ENCODE measurements around the gene DUSP9.

The DUSP9 gene

DNA sequence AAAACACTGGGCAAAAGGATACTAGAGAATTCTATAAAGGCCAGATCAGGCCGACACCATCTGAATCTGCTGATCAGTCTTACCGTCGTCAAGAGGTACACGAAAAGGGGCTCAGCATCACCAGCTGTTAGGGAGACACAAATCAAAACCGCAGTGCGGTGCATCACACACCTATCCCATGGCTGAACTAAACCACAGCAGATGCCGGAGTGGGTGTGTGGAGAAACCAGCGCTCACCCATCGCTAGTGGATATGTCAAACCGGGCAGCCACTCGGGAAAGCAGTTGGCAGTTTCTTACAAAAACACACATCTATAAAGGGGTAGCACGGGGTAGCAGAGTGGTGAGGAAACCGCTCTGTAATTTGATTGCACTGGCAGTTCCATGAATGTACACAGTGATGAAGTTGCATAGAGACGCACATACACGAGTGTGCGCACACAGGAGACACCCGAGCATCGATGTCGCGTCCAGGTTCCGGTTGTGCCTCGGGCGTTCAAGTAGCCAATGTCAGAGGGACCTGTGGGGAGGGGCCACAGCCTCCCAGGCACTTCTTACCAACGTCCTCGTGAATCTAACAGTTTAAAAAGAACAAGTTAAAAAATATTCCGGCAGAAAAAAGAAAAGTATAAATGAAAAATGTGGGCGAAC is 24.9 kb upstream of the DUSP9 start:
- peaks cover 70% of the 10 kb centered on the region for H3K27me3 ChIP-seq
- no peak overlapping the region for H3K27ac ChIP-seq
- no peaks in the 10 kb centered on the region for H3K36me3 ChIP-seq
- no peak overlapping the region for H3K4me3 ChIP-seq
- peaks cover 23% of the 10 kb centered on the region for H3K4me1 ChIP-seq
- H4K20me1 ChIP-seq: no peaks in the 10 kb centered on the region; the same call in 1 of the 2 replicates
- TF ChIP-seq Cebpa-rat (IDR thresholded peaks at IDR 0.05): no peak
- H3K4me2 ChIP-seq: no peak overlapping the region
- H3K9me3 ChIP-seq: no peaks in the 10 kb centered on the region
- H3K9ac ChIP-seq: no peak overlapping the region

DNA sequence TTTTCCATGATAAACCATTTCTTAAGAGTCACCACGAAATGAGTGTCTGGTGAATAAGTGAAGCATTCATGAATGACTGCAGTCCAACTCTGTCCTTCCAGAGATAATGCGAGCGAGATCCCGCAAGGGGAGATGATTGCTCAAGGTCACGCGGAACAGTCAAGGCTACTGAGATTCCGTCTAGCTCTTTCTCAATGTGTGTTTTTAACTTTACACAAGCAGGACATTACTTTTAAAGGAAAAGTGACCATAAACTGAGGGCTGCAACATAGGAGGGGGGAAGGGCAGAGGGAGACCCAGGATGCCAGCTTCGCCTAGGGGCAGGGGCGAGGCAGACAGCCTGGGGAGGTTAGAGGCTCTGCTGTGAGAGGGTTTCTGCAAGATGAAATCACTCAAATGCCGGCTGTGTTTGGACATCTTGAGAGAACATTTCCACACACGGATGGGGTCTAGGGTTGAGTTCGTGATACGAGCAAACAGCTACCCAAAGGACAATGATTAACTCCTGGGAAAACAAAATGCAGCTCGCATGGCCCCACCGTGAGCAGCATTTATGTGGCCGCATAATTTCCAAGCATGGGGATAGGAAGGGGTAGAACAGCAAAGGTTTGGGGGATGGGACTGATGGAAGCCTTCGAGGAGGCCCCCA is 24.2 kb upstream of the DUSP9 start:
- peaks cover 24% of the 10 kb centered on the region for H3K4me1 ChIP-seq
- H3K9ac ChIP-seq: no peak overlapping the region
- no peaks in the 10 kb centered on the region; the same call in 1 of the 2 replicates for H4K20me1 ChIP-seq
- H3K36me3 ChIP-seq: no peaks in the 10 kb centered on the region
- no peak overlapping the region for H3K4me3 ChIP-seq
- no peak overlapping the region for H3K27ac ChIP-seq
- TF ChIP-seq Cebpa-rat (IDR thresholded peaks at IDR 0.05): no peak
- peak overlapping the region; percentile 47 for H3K4me2 ChIP-seq
- peaks cover 69% of the 10 kb centered on the region for H3K27me3 ChIP-seq
- no peaks in the 10 kb centered on the region for H3K9me3 ChIP-seq

DNA sequence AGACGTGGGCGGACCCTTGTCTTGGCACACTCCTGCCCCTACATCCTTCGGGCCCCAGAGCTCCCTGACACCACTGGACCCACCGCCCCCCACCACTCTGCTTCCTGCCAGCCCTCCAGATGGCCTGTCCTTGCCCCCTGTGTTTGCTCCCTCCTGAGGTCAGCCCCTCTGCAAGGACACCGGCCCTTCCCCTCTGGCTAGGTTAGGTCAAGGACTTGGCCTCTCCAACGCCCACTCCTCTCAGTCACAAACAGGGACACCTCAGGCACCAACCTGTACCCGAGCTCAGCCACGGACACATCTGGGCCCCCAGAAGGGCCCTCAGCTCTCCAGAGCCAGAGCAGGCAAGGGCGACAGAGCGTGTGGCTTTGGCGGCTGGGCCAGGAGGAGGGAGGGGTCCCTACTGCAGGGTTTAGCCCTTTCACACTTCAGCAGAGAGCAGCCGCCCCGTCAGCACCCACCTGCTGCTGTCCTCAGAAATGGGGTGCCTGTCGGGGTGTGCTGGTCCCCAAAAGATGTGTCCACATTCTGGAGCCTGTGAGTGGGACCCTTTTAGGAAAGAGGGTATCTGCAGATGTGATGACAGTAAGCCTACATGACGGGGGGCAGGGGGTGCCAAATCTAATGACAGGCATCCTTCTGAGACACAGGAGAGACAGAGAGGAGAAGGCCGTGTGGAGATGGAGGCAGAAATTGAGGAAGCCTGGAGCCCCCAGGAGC is 23.5 kb upstream of the DUSP9 start:
- Histone ChIP-seq H3K27me3 (peaks cover 69% of the 10 kb centered on the region), H3K27ac (no peak overlapping the region), H4K20me1 (no peaks in the 10 kb centered on the region; the same call in 1 of the 2 replicates), H3K9me3 (no peaks in the 10 kb centered on the region), H3K4me1 (peaks cover 31% of the 10 kb centered on the region), H3K4me3 (no peak overlapping the region), H3K4me2 (peak overlapping the region; percentile 47), H3K36me3 (no peaks in the 10 kb centered on the region), H3K9ac (no peak overlapping the region)
- TF ChIP-seq Cebpa-rat (IDR thresholded peaks at IDR 0.05): no peak

DNA sequence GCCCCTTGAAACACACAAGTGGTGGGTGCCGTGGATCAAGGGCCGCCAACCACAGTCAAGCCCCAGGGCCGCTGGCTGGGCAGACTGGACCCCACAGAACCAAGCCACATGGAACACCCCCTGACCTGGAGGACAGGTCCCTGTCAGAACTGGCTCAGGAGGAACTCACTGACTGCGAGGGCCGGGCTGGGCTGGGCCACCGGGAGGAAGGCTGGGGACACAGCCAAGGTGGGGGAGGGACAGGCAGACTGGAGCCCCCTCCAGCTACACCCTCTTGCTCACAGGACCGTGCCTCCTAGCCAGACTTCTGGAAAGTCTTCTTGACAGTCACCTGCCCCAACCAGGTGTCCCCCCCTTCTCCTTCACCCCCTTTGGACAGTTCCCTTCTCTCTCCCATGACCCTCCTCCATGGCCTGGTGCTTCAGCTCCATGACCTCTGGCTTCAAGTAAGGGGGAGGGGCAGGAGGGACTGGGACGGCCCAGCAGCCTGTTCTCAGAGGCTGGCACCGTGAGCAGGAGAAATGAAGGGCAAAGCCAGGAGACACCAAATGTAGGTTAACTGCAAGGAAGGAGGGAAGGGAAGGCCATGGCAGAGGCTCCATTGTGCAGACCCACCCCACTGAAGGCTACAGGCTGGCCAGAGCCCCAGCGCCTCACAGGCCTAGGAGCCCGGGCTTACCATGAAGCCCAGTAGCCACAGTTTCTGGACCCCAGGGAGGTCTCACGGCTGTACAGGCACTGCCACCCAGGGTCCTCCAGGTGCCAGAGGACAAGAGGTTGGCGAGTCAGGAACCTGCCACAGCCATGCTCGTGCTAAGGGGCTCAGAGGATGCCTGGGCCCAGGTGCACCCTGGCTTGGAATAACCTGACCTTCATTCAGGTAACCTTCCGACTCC is 22.6 kb upstream of the DUSP9 start:
- Histone ChIP-seq H3K4me2 (no peak overlapping the region; the same call in 1 of the 2 replicates), H4K20me1 (no peaks in the 10 kb centered on the region; the same call in 1 of the 2 replicates), H3K36me3 (no peaks in the 10 kb centered on the region), H3K9me3 (no peaks in the 10 kb centered on the region), H3K4me1 (peaks cover 39% of the 10 kb centered on the region), H3K27me3 (peaks cover 70% of the 10 kb centered on the region), H3K27ac (no peak overlapping the region), H3K9ac (no peak overlapping the region), H3K4me3 (no peak overlapping the region)
- no peak for TF ChIP-seq Cebpa-rat (IDR thresholded peaks at IDR 0.05)

DNA sequence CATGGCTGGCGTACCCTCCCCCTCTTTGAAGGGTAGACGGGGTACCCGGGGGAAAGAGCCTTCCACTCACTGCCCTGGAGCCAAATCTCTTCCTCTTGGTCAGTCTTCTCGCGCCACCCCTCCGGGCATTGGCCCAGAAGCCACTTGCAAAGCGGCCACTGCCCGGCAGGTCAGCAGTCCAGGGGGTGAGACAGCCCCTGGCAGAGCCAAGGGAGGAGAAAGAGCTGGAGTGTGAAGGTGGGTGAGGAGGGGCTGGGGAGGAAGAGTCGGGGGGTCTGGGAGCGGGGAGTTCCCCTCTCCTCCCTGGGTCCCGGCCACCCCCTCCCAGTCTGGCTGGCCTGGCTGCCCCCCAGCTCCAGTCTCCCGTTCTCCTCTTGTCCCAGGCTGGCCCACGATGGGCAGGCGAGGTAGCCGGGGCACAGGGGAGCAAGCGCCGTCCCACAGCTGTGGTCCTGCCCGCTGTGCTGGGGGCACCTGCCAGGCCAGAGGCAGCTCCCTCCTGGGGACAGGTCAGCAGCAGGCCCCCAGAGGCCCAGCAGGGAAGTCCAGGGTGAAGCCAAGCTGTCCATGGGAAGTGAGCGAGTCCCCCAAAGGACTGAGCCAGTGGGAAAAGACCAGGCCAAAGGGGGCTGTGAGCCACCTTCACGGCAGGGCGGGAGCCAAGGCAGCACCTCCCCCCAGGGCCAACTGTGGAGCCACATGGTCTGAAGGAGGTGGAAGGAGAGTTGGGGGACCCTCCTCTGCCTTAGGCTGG is 21.6 kb upstream of the DUSP9 start:
- H3K27ac ChIP-seq: no peak overlapping the region
- peaks cover 77% of the 10 kb centered on the region for H3K27me3 ChIP-seq
- no peak for TF ChIP-seq Cebpa-rat (IDR thresholded peaks at IDR 0.05)
- H3K9me3 ChIP-seq: no peaks in the 10 kb centered on the region
- H3K9ac ChIP-seq: no peak overlapping the region
- H3K36me3 ChIP-seq: no peaks in the 10 kb centered on the region
- no peak overlapping the region for H3K4me2 ChIP-seq
- no peak overlapping the region for H3K4me3 ChIP-seq
- H4K20me1 ChIP-seq: no peaks in the 10 kb centered on the region; the same call in 1 of the 2 replicates
- peaks cover 39% of the 10 kb centered on the region for H3K4me1 ChIP-seq

GRCh38 chrX:153626025-153626633 is 20.9 kb upstream of the DUSP9 start:
- Histone ChIP-seq H3K9me3 (peaks cover 1% of the 10 kb centered on the region), H3K27me3 (peaks cover 84% of the 10 kb centered on the region), H3K4me3 (no peak overlapping the region), H3K4me2 (no peak overlapping the region), H3K9ac (no peak overlapping the region), H3K27ac (no peak overlapping the region), H4K20me1 (no peaks in the 10 kb centered on the region; the same call in 1 of the 2 replicates), H3K36me3 (no peaks in the 10 kb centered on the region), H3K4me1 (peaks cover 39% of the 10 kb centered on the region)
- TF ChIP-seq Cebpa-rat (IDR thresholded peaks at IDR 0.05): no peak

DNA sequence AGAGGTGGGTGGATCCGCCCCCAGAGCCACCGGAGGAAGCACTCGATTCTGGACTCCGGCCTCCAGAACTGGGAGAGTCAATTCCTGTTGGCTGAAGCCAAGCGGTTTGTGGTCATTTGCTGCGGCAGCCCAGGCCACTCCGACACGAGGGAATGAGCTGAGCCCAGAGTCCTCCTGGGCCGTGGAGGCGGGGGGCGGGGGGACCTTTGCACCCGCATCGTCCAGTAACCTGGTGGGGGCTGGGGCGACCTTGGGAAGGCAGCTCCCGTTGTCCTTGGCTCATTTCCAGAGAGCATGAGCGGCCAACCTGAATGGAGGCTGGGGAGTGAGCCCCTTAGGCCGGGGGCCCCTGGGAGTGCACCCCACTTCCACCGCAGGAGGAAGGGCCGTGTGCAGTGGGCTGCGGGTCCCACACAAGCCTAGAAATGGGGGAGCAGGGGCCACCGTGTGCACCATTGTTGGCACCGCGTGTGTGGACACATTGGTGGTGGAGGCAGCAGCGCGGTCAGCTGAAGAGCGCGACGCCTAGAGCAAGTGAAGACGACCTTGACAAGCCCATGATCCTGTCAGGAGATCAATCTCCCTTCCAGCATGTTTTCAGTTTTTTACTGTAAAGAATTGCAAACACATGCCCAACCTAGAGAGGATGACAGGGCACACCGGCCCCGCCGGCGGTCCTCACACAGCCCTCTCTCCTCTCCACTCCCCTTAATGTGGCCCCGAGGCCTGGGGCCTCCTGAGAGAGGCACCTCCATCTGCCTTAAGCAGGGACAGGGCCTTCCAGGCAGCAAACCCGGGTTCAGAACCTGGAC is 19.9 kb upstream of the DUSP9 start:
- TF ChIP-seq Cebpa-rat (IDR thresholded peaks at IDR 0.05): no peak
- Histone ChIP-seq H3K9ac (no peak overlapping the region), H3K27ac (0 out of 2 replicates have a peak overlapping the region, but pooled peaks have one; percentile 9)

DNA sequence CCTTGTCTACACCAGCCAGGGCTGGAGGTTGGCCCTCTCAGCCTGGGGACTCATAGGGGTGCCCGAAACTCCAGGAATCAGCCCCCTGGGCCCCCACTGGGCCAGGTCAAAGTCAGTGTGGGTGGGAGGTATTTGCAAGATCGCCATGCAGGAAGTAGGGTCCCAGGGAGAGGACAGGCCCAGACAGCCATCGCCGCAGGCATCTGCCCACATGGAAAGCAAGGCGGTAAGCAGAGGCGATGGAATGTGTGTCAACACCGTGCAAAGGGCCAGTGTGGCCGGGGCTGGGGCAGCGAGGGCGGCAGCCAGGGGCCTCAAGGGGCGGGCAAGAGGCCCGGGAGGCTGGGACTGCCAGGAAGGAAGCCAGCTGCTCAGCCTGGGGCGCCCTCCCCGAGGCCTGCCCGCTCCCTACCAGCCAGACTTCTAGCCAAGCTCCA is 19.3 kb upstream of the DUSP9 start:
- H3K27ac ChIP-seq: 0 out of 2 replicates have a peak overlapping the region, but pooled peaks have one; percentile 9
- no peaks in the 10 kb centered on the region; the same call in 1 of the 2 replicates for H4K20me1 ChIP-seq
- H3K4me3 ChIP-seq: no peak overlapping the region
- H3K4me1 ChIP-seq: peaks cover 38% of the 10 kb centered on the region
- H3K9me3 ChIP-seq: peaks cover 17% of the 10 kb centered on the region
- peaks cover 89% of the 10 kb centered on the region for H3K27me3 ChIP-seq
- H3K9ac ChIP-seq: no peak overlapping the region
- TF ChIP-seq Cebpa-rat (IDR thresholded peaks at IDR 0.05): no peak
- peak overlapping the region; percentile 57 for H3K4me2 ChIP-seq
- H3K36me3 ChIP-seq: no peaks in the 10 kb centered on the region

More for the DNA sequence above, 19.9 kb upstream of the DUSP9 start:
- Histone ChIP-seq H3K4me2 (peak overlapping the region; percentile 57), H3K36me3 (no peaks in the 10 kb centered on the region), H4K20me1 (no peaks in the 10 kb centered on the region; the same call in 1 of the 2 replicates), H3K4me1 (peaks cover 39% of the 10 kb centered on the region), H3K4me3 (no peak overlapping the region), H3K9me3 (peaks cover 10% of the 10 kb centered on the region), H3K27me3 (peaks cover 89% of the 10 kb centered on the region)
